ENCODE measurements around the gene ANKRD13A. TPM values are rescaled to one million over a fixed set of nuclear protein-coding genes. Genes with fewer than 3 reads are reported as not detected.

The ANKRD13A gene
- total and polyA plus RNA-seq, 2 of the 13 experiments (the other 11 are each of a cell fraction or from before 2014, with no cell fraction given): 34.1 to 41.6 TPM

- TF ChIP-seq CBX1 (IDR thresholded peaks at IDR 0.05; ENCODE audit: low read depth) (no peak), HNF4A (CRISPR knock-in tag; IDR thresholded peaks at IDR 0.05) (peak; percentile 45; the same call in 1 of the 2 replicates), ELF3 (CRISPR knock-in tag; IDR thresholded peaks at IDR 0.05) (peak; percentile 86), ZNF879 (CRISPR knock-in tag; IDR thresholded peaks at IDR 0.05) (peak; percentile 75; the same call in 1 of the 2 replicates), NR2F6 (IDR thresholded peaks at IDR 0.05) (no peak), NR2F6 (CRISPR knock-in tag; IDR thresholded peaks at IDR 0.05) (peak; percentile 36; the same call in 1 of the 2 replicates), KDM2A (CRISPR knock-in tag; IDR thresholded peaks at IDR 0.05; ENCODE audit: borderline replicate concordance, low read depth) (peak; percentile 62), KMT2A (CRISPR knock-in tag; IDR thresholded peaks at IDR 0.05) (peak; percentile 64), PPARG (CRISPR knock-in tag; conservative IDR thresholded peaks at IDR 0.05) (0 out of 2 replicates have a peak, but pooled peaks have one; percentile 36), KDM4B (CRISPR knock-in tag; IDR thresholded peaks at IDR 0.05) (peak; percentile 79; the same call in 1 of the 2 replicates), ZNF678 (CRISPR knock-in tag; IDR thresholded peaks at IDR 0.05) (0 out of 2 replicates have a peak, but pooled peaks have one; percentile 77), SRF (IDR thresholded peaks at IDR 0.05; ENCODE audit: low read depth, low read length) (peak; percentile 34; the same call in 1 of the 2 replicates), NFKBIZ (CRISPR knock-in tag; IDR thresholded peaks at IDR 0.05) (no peak), CENPX (CRISPR knock-in tag; IDR thresholded peaks at IDR 0.05) (no peak), TAF15 (IDR thresholded peaks at IDR 0.05; ENCODE audit: low read depth, low read length, poor library complexity, severe bottlenecking) (no peak), ZNF616 (CRISPR knock-in tag; IDR thresholded peaks at IDR 0.05; ENCODE audit: low read depth) (0 out of 2 replicates have a peak, but pooled peaks have one; percentile 75), PBX2 (CRISPR knock-in tag; IDR thresholded peaks at IDR 0.05) (no peak), ETV6 (CRISPR knock-in tag; conservative IDR thresholded peaks at IDR 0.05) (no peak; the same call in 1 of the 2 replicates), MBNL3 (CRISPR knock-in tag; conservative IDR thresholded peaks at IDR 0.05) (no peak), HNRNPH1 (optimal IDR thresholded peaks at IDR 0.05; ENCODE audit: low read depth, low read length) (no peak), ZNF724P (CRISPR knock-in tag; IDR thresholded peaks at IDR 0.05; ENCODE audit: borderline replicate concordance) (peak; percentile 78), TIGD3 (CRISPR knock-in tag; IDR thresholded peaks at IDR 0.05; ENCODE audit: borderline replicate concordance) (no peak), KLF13 (CRISPR knock-in tag; IDR thresholded peaks at IDR 0.05) (no peak), HDAC1 (CRISPR knock-in tag; IDR thresholded peaks at IDR 0.05) (peak; percentile 1; the same call in 1 of the 2 replicates), GATAD2A (CRISPR knock-in tag; IDR thresholded peaks at IDR 0.05) (peak; percentile 56)
- TF ChIP-seq, protein P1, sequence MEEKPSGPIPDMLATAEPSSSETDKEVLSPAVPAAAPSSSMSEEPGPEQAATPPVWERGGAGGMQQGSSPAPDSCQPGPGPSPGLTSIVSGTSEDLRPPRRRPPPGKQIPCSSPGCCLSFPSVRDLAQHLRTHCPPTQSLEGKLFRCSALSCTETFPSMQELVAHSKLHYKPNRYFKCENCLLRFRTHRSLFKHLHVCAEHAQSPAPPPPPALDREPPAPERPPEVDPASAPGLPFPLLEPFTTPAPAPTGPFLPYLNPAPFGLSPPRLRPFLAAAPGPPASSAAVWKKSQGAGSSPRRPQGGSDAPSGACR (CRISPR knock-in tag; IDR thresholded peaks at IDR 0.05): peak; percentile 90; the same call in 1 of the 2 replicates
- TF ChIP-seq, protein P2, sequence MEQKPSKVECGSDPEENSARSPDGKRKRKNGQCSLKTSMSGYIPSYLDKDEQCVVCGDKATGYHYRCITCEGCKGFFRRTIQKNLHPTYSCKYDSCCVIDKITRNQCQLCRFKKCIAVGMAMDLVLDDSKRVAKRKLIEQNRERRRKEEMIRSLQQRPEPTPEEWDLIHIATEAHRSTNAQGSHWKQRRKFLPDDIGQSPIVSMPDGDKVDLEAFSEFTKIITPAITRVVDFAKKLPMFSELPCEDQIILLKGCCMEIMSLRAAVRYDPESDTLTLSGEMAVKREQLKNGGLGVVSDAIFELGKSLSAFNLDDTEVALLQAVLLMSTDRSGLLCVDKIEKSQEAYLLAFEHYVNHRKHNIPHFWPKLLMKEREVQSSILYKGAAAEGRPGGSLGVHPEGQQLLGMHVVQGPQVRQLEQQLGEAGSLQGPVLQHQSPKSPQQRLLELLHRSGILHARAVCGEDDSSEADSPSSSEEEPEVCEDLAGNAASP (CRISPR knock-in tag; IDR thresholded peaks at IDR 0.05; ENCODE audit: borderline replicate concordance): peak; percentile 51; the same call in 1 of the 2 replicates
Measured at GRCh38 chr12:109998904-109999648, at the start of gene ANKRD13A (continued).

Data from HepG2 (cell line).